H1 (cell line): Measurements from ENCODE around the gene LRTM2.

ENCODE experiments used
- ATF3 ChIP-seq: IDR thresholded peaks from 2 replicates; pipeline ENCODE4 v1.6.1; 2011; ENCODE audit warnings: low read depth, mild to moderate bottlenecking, low read length; ENCODE audit not compliant: insufficient read depth
- CTCF ChIP-seq, 3 experiments: IDR thresholded peaks; 1 replicate in 2 of 3; 2 replicates in 1 of 3; pipeline versions ENCODE4 v1.5.1 to v1.6.1; 2011; ENCODE audit warnings: low read length in 3 of 3, mild to moderate bottlenecking in 3 of 3, inconsistent platforms in 2 of 3, low read depth in 1 of 3, moderate library complexity in 1 of 3; ENCODE audit not compliant: insufficient read depth in 1 of 3; ENCODE audit errors: control extremely low read depth in 1 of 3
- EP300 ChIP-seq, 2 experiments: IDR thresholded peaks; 1 replicate in 1 of 2; 2 replicates in 1 of 2; pipeline ENCODE4 v1.6.1; 2011 to 2012; ENCODE audit warnings: low read depth in 2 of 2, low read length in 2 of 2, mild to moderate bottlenecking in 2 of 2, borderline replicate concordance in 1 of 2, inconsistent platforms in 1 of 2, moderate library complexity in 1 of 2
- MAX ChIP-seq: IDR thresholded peaks from 2 replicates; pipeline ENCODE4 v1.6.1; 2012; ENCODE audit warnings: inconsistent platforms
- POLR2A ChIP-seq, 2 experiments: IDR thresholded peaks; 1 replicate in 1 of 2; 2 replicates in 1 of 2; pipeline ENCODE4 v1.6.1; 2011; ENCODE audit warnings: low read depth in 2 of 2, low read length in 2 of 2, mild to moderate bottlenecking in 2 of 2; ENCODE audit errors: control extremely low read depth in 1 of 2
- SP2 ChIP-seq: IDR thresholded peaks from 2 replicates; pipeline ENCODE4 v1.6.1; 2012; ENCODE audit warnings: mild to moderate bottlenecking, low read length, inconsistent platforms

- no peak for TF ChIP-seq CTCF (IDR thresholded peaks at IDR 0.05; ENCODE audit: control extremely low read depth in 1 of 3, insufficient read depth in 1 of 3, low read depth in 1 of 3, low read length in 3 of 3)
- no peak for TF ChIP-seq ATF3
- TF ChIP-seq POLR2A (IDR thresholded peaks at IDR 0.05; ENCODE audit: control extremely low read depth in 1 of 2, low read depth in 2 of 2, low read length in 2 of 2), result no peak
- TF ChIP-seq MAX, result no peak
- TF ChIP-seq SP2, result no peak
- no peak for TF ChIP-seq EP300 (IDR thresholded peaks at IDR 0.05; ENCODE audit: borderline replicate concordance in 1 of 2, low read depth in 2 of 2, low read length in 2 of 2)
Observed at GRCh38 chr12:1864456-1864855, 44.1 kb downstream of the LRTM2 start.
